ENCODE data around the gene SIGLEC11.

DNA sequence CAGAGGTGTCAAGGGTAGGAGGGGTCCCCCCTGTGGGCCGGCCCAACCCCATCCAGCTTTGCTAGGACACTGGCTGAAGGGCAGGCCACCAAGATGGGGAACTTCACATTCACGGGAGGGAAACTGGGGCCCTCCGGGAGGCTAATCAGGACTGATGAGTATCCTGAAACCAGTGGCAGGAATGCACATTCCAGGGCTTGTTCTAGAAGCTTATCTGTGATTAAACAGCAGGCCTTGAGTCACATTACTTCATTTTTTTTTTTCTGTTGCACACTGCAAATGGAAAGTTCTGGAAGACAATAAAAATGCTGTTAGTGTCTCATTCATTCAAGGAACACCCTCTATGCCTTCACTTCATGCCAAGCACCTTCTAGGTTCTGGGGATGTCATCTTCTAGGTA is 15.5 kb upstream of the SIGLEC11 start:
- TF ChIP-seq, protein P1, sequence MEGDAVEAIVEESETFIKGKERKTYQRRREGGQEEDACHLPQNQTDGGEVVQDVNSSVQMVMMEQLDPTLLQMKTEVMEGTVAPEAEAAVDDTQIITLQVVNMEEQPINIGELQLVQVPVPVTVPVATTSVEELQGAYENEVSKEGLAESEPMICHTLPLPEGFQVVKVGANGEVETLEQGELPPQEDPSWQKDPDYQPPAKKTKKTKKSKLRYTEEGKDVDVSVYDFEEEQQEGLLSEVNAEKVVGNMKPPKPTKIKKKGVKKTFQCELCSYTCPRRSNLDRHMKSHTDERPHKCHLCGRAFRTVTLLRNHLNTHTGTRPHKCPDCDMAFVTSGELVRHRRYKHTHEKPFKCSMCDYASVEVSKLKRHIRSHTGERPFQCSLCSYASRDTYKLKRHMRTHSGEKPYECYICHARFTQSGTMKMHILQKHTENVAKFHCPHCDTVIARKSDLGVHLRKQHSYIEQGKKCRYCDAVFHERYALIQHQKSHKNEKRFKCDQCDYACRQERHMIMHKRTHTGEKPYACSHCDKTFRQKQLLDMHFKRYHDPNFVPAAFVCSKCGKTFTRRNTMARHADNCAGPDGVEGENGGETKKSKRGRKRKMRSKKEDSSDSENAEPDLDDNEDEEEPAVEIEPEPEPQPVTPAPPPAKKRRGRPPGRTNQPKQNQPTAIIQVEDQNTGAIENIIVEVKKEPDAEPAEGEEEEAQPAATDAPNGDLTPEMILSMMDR (IDR thresholded peaks at IDR 0.05): no peak
- no peak for TF ChIP-seq POLR2A (IDR thresholded peaks at IDR 0.05)

Measured in thyroid gland (tissue), 4 donors.